ENCODE measurements around the gene TENT5C. TPM values are rescaled to one million over a fixed set of nuclear protein-coding genes. Genes with fewer than 3 reads are reported as not detected.

The TENT5C gene
- total and polyA plus RNA-seq, 9 of the 15 experiments (the other 6 are each of a cell fraction or from before 2014, with no cell fraction given): 1.8 to 7.7 (median 4.0) TPM

- no peak for TF ChIP-seq TFAM (CRISPR knock-in tag; conservative IDR thresholded peaks at IDR 0.05)
- peak in 1 of 2 experiments; percentile 95; a peak in 2 of 4 replicates for TF ChIP-seq HDAC1 (IDR thresholded peaks at IDR 0.05)
- peak; percentile 86 for TF ChIP-seq ZBTB2 (IDR thresholded peaks at IDR 0.05)
- peak; percentile 89 for TF ChIP-seq ATF3 (IDR thresholded peaks at IDR 0.05)
- TF ChIP-seq ATF3 (CRISPR knock-in tag; conservative IDR thresholded peaks at IDR 0.05): peak; percentile 67
- TF ChIP-seq SNRNP70 (optimal IDR thresholded peaks at IDR 0.05; ENCODE audit: low read depth, low read length): no peak
- TF ChIP-seq ERF (CRISPR knock-in tag; IDR thresholded peaks at IDR 0.05): peak; percentile 87; the same call in 1 of the 2 replicates
- no peak for TF ChIP-seq WHSC1 (IDR thresholded peaks at IDR 0.05; ENCODE audit: low read length)
- TF ChIP-seq DPF2 (IDR thresholded peaks at IDR 0.05): peak; percentile 97
- peak; percentile 98 for TF ChIP-seq ZNF644 (tag; IDR thresholded peaks at IDR 0.05; ENCODE audit: low read depth)
- peak; percentile 44; the same call in 1 of the 2 replicates for TF ChIP-seq ZFX (CRISPR knock-in tag; IDR thresholded peaks at IDR 0.05)
- TF ChIP-seq ZNF445 (CRISPR knock-in tag; IDR thresholded peaks at IDR 0.05; ENCODE audit: low read depth): no peak
- peak; percentile 46; the same call in 1 of the 2 replicates for TF ChIP-seq GABPA (tag; conservative IDR thresholded peaks at IDR 0.05; ENCODE audit: low read depth)
- peak; percentile 83; the same call in 1 of the 2 replicates for TF ChIP-seq ZNF449 (CRISPR knock-in tag; IDR thresholded peaks at IDR 0.05)
- TF ChIP-seq KLF6 (CRISPR knock-in tag; IDR thresholded peaks at IDR 0.05; ENCODE audit: borderline replicate concordance): peak; percentile 65; the same call in 1 of the 2 replicates
- peak; percentile 70; the same call in 1 of the 2 replicates for TF ChIP-seq KHSRP (IDR thresholded peaks at IDR 0.05)
- no peak for TF ChIP-seq SAP30 (IDR thresholded peaks at IDR 0.05; ENCODE audit: borderline replicate concordance, insufficient read depth, low read depth, low read length, poor library complexity, severe bottlenecking)
- TF ChIP-seq TGIF2 (CRISPR knock-in tag; IDR thresholded peaks at IDR 0.05): no peak
- no peak for TF ChIP-seq ATF1 (CRISPR knock-in tag; IDR thresholded peaks at IDR 0.05)
- peak; percentile 80 for TF ChIP-seq ATF1 (tag; IDR thresholded peaks at IDR 0.05)
- TF ChIP-seq MAFG (tag; conservative IDR thresholded peaks at IDR 0.05): peak; percentile 93
- TF ChIP-seq TBP (optimal IDR thresholded peaks at IDR 0.05; ENCODE audit: low read depth, low read length): peak; percentile 5
- peak; percentile 7 for TF ChIP-seq CHD1 (IDR thresholded peaks at IDR 0.05; ENCODE audit: low read length)
Measured at GRCh38 chr1:117612517-117613248, 6.8 kb downstream of the TENT5C start (continued).

Data from K562 (cell line).